ENCODE data around the gene C17orf50.
A peak's percentile ranks its signal among the peaks of the same experiment; 100 is the strongest.

The C17orf50 gene

GRCh38 chr17:35757243-35757642 is 3.4 kb upstream of the C17orf50 start:
- no peak for DNase-seq

- no peak for DNase-seq
Observed at GRCh38 chr17:35761601-35762000, 914 bp downstream of the C17orf50 start.

GRCh38 chr17:35763767-35764122 is 3.1 kb downstream of the C17orf50 start:
- no peak for DNase-seq

GRCh38 chr17:35764123-35764991 is 3.7 kb downstream of the C17orf50 start:
- DNase-seq: peak; percentile 90

- DNase-seq: no peak
Observed at GRCh38 chr17:35765086-35765710, 4.5 kb downstream of the C17orf50 start.

GRCh38 chr17:35765756-35766488 is 5.2 kb downstream of the C17orf50 start:
- no peak for DNase-seq

GRCh38 chr17:35766489-35766877 is 5.8 kb downstream of the C17orf50 start:
- no peak for DNase-seq

GRCh38 chr17:35766903-35767510 is 6.3 kb downstream of the C17orf50 start:
- DNase-seq: no peak

- no peak for DNase-seq
Observed at GRCh38 chr17:35768797-35769196, 8.1 kb downstream of the C17orf50 start.

- no peak for DNase-seq
Observed at GRCh38 chr17:35769895-35770486, 9.3 kb downstream of the C17orf50 start.

GRCh38 chr17:35773129-35773528 is 12.4 kb downstream of the C17orf50 start:
- no peak for DNase-seq

- DNase-seq: no peak
Observed at GRCh38 chr17:35773679-35774425, 13.2 kb downstream of the C17orf50 start.

GRCh38 chr17:35774499-35774898 is 13.8 kb downstream of the C17orf50 start:
- no peak for DNase-seq

- DNase-seq: no peak
Observed at GRCh38 chr17:35775039-35775438, 14.4 kb downstream of the C17orf50 start.

GRCh38 chr17:35775583-35775982 is 14.9 kb downstream of the C17orf50 start:
- DNase-seq: no peak

- no peak for DNase-seq
Observed at GRCh38 chr17:35778641-35779196, 18.0 kb downstream of the C17orf50 start.

- no peak for DNase-seq
Observed at GRCh38 chr17:35780950-35781349, 20.3 kb downstream of the C17orf50 start.

- no peak for DNase-seq
Observed at GRCh38 chr17:35784895-35785294, 24.2 kb downstream of the C17orf50 start.

- DNase-seq: no peak
Observed at GRCh38 chr17:35786941-35787432, 26.3 kb downstream of the C17orf50 start.

- DNase-seq: no peak
Observed at GRCh38 chr17:35788477-35789368, 28.0 kb downstream of the C17orf50 start.

GRCh38 chr17:35790841-35791240 is 30.2 kb downstream of the C17orf50 start:
- no peak for DNase-seq
